Neural cell (in vitro differentiated cells): ENCODE results near the gene GMPPA. TPM values are rescaled to one million over a fixed set of nuclear protein-coding genes. Genes with fewer than 3 reads are reported as not detected.

Source experiments
- H2AFZ ChIP-seq: fragments of 200-600, 300-800 bp; sonication (generic), shearing (Covaris generic); 2 replicates; pipeline ENCODE4 v1.6.0; 2014; ENCODE audit warnings: low read depth, mild to moderate bottlenecking, antibody characterized with exemption, low read length, moderate library complexity
- H3F3A ChIP-seq: fragments of 200-600 bp; shearing (Covaris generic); 2 replicates; pipeline ENCODE4 v1.6.1; 2016; ENCODE audit warnings: mild to moderate bottlenecking, moderate library complexity, mixed read lengths, antibody characterized with exemption, low read length; ENCODE audit not compliant: insufficient read depth, poor library complexity, severe bottlenecking
- H3K27ac ChIP-seq: fragments of 200-600, 300-800 bp; sonication (generic), shearing (Covaris generic); 2 replicates; pipeline ENCODE4 v1.5.1; 2014; ENCODE audit warnings: mild to moderate bottlenecking, low read length, moderate library complexity
- H3K27me3 ChIP-seq: fragments of 300-800, 200-600 bp; sonication (generic), shearing (Covaris generic); 2 replicates; pipeline ENCODE4 v1.6.0; 2014; ENCODE audit warnings: mild to moderate bottlenecking, low read depth, low read length, moderate library complexity; ENCODE audit not compliant: insufficient read depth
- H3K36me3 ChIP-seq: fragments of 300-800, 200-600 bp; sonication (generic), shearing (Covaris generic); 2 replicates; pipeline ENCODE4 v1.5.1; 2014; ENCODE audit warnings: mild to moderate bottlenecking, antibody characterized with exemption, low read length, moderate library complexity; ENCODE audit not compliant: insufficient read depth
- H3K4me2 ChIP-seq: fragments of 300-800, 200-600 bp; sonication (generic), shearing (Covaris generic); 2 replicates; pipeline ENCODE4 v1.6.0; 2014; ENCODE audit warnings: mild to moderate bottlenecking, low read length
- H3K4me3 ChIP-seq: fragments of 300-800, 200-600 bp; sonication (generic), shearing (Covaris generic); 2 replicates; pipeline ENCODE4 v1.5.1; 2014; ENCODE audit warnings: mild to moderate bottlenecking, low read length, moderate library complexity
- H3K79me2 ChIP-seq: fragments of 200-600 bp; shearing (Covaris generic); replicated peaks from 2 replicates; pipeline ENCODE4 v1.6.0; 2014; ENCODE audit warnings: mild to moderate bottlenecking, low read length, moderate library complexity; ENCODE audit not compliant: insufficient read depth
- H3K9ac ChIP-seq: fragments of 300-800, 200-600 bp; sonication (generic), shearing (Covaris generic); 2 replicates; pipeline ENCODE4 v1.6.1; 2016; ENCODE audit warnings: mild to moderate bottlenecking, low read length, mixed read lengths
- H3K9me2 ChIP-seq: fragments of 200-600 bp; shearing (Covaris generic); 2 replicates; pipeline ENCODE4 v1.6.1; 2016; ENCODE audit warnings: mild to moderate bottlenecking, low read length, mixed read lengths; ENCODE audit not compliant: insufficient read depth
- H3K9me3 ChIP-seq: fragments of 200-600, 300-800 bp; sonication (generic), shearing (Covaris generic); 2 replicates; pipeline ENCODE4 v1.6.1; 2016; ENCODE audit warnings: mild to moderate bottlenecking, mixed run types, low read length, moderate library complexity, mixed read lengths
- H4K20me1 ChIP-seq: fragments of 200-600 bp; shearing (Covaris generic); 2 replicates; pipeline ENCODE4 v1.6.1; 2016; ENCODE audit warnings: mild to moderate bottlenecking, mixed run types; ENCODE audit not compliant: insufficient read depth
- EP300 ChIP-seq: fragments of 450-650 bp; conservative IDR thresholded peaks from 2 replicates; pipeline ENCODE4 v1.6.1; 2014; ENCODE audit warnings: antibody characterized with exemption, mild to moderate bottlenecking, moderate library complexity; ENCODE audit not compliant: poor library complexity, severe bottlenecking
- EZH2 ChIP-seq: fragments of 200-600, 300-800 bp; shearing (Covaris generic), sonication (generic); IDR thresholded peaks from 2 replicates; pipeline ENCODE4 v1.6.1; 2014; ENCODE audit warnings: antibody characterized with exemption, low read length, borderline replicate concordance, mild to moderate bottlenecking; ENCODE audit not compliant: insufficient read depth, poor library complexity, severe bottlenecking
- MXI1 ChIP-seq: fragments of 450-650 bp; conservative IDR thresholded peaks from 2 replicates; pipeline ENCODE4 v1.6.1; 2014; ENCODE audit warnings: antibody characterized with exemption, mild to moderate bottlenecking; ENCODE audit not compliant: poor library complexity, severe bottlenecking
- POLR2AphosphoS5 ChIP-seq: IDR thresholded peaks from 2 replicates; pipeline ENCODE4 v1.6.1; 2012
- RAD21 ChIP-seq: fragments of 450-650 bp; conservative IDR thresholded peaks from 2 replicates; pipeline ENCODE4 v1.6.1; 2014; ENCODE audit warnings: antibody characterized with exemption, mild to moderate bottlenecking, moderate library complexity
- SMC3 ChIP-seq: fragments of 450-650 bp; conservative IDR thresholded peaks from 2 replicates; pipeline ENCODE4 v1.6.1; 2014; ENCODE audit warnings: antibody characterized with exemption, mild to moderate bottlenecking, moderate library complexity; ENCODE audit not compliant: poor library complexity
- TAF1 ChIP-seq: IDR thresholded peaks from 2 replicates; pipeline ENCODE4 v1.6.1; 2012; ENCODE audit warnings: low read depth
- polyA plus RNA-seq: library from polyadenylated mRNA; depleted of rRNA; stranded (reverse); fragments of >200 nt; gene quantifications from 2 replicates; pipeline ENCODE4 v1.2.3, GENCODE V29; 2014
- TF ChIP-seq, protein P1 (sequence below): fragments of 450-650 bp; IDR thresholded peaks from 2 replicates; pipeline ENCODE4 v1.5.1; 2014; ENCODE audit warnings: antibody characterized with exemption, mild to moderate bottlenecking, moderate library complexity; ENCODE audit not compliant: poor library complexity, severe bottlenecking
- TF ChIP-seq, protein P2 (sequence below): IDR thresholded peaks from 2 replicates; pipeline ENCODE4 v1.6.1; 2012; ENCODE audit warnings: borderline replicate concordance

GMPPA gene
- polyA plus RNA-seq, 1 donor from 2014 or later: 20.4 TPM

DNA sequence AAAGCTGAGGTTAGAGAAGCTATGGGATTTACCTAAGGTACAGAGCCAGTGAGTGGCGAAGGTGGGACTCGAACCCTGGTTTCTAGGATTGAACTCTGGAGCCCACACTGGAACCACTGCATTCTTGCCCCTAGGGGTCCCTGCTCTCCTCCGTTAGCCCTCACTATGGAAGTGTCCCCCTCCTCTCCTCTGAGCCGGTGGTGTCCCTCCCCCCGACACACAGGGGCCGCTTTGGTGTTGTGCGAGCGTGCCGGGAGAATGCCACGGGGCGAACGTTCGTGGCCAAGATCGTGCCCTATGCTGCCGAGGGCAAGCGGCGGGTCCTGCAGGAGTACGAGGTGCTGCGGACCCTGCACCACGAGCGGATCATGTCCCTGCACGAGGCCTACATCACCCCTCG, 8.5 kb upstream of the GMPPA start:
- H3K79me2 ChIP-seq: no peaks in the 10 kb centered on the region
- H3K9me2 ChIP-seq: no peaks in the 10 kb centered on the region
- no peak overlapping the region for H2AFZ ChIP-seq
- TF ChIP-seq, protein P1, sequence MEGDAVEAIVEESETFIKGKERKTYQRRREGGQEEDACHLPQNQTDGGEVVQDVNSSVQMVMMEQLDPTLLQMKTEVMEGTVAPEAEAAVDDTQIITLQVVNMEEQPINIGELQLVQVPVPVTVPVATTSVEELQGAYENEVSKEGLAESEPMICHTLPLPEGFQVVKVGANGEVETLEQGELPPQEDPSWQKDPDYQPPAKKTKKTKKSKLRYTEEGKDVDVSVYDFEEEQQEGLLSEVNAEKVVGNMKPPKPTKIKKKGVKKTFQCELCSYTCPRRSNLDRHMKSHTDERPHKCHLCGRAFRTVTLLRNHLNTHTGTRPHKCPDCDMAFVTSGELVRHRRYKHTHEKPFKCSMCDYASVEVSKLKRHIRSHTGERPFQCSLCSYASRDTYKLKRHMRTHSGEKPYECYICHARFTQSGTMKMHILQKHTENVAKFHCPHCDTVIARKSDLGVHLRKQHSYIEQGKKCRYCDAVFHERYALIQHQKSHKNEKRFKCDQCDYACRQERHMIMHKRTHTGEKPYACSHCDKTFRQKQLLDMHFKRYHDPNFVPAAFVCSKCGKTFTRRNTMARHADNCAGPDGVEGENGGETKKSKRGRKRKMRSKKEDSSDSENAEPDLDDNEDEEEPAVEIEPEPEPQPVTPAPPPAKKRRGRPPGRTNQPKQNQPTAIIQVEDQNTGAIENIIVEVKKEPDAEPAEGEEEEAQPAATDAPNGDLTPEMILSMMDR: no peak
- no peak for TF ChIP-seq SMC3
- TF ChIP-seq POLR2AphosphoS5: no peak
- no peak for TF ChIP-seq RAD21
- TF ChIP-seq EZH2: no peak
- TF ChIP-seq, protein P2, sequence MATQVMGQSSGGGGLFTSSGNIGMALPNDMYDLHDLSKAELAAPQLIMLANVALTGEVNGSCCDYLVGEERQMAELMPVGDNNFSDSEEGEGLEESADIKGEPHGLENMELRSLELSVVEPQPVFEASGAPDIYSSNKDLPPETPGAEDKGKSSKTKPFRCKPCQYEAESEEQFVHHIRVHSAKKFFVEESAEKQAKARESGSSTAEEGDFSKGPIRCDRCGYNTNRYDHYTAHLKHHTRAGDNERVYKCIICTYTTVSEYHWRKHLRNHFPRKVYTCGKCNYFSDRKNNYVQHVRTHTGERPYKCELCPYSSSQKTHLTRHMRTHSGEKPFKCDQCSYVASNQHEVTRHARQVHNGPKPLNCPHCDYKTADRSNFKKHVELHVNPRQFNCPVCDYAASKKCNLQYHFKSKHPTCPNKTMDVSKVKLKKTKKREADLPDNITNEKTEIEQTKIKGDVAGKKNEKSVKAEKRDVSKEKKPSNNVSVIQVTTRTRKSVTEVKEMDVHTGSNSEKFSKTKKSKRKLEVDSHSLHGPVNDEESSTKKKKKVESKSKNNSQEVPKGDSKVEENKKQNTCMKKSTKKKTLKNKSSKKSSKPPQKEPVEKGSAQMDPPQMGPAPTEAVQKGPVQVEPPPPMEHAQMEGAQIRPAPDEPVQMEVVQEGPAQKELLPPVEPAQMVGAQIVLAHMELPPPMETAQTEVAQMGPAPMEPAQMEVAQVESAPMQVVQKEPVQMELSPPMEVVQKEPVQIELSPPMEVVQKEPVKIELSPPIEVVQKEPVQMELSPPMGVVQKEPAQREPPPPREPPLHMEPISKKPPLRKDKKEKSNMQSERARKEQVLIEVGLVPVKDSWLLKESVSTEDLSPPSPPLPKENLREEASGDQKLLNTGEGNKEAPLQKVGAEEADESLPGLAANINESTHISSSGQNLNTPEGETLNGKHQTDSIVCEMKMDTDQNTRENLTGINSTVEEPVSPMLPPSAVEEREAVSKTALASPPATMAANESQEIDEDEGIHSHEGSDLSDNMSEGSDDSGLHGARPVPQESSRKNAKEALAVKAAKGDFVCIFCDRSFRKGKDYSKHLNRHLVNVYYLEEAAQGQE: no peak
- no peak for TF ChIP-seq EP300
- no peak for TF ChIP-seq MXI1
- TF ChIP-seq TAF1: no peak
- no peak overlapping the region for H3K4me2 ChIP-seq
- no peaks in the 10 kb centered on the region for H3K9me3 ChIP-seq
- H3K27me3 ChIP-seq: peaks cover 49% of the 10 kb centered on the region
- H3K4me3 ChIP-seq: no peak overlapping the region
- no peak overlapping the region for H3K27ac ChIP-seq
- H3K36me3 ChIP-seq: no peaks in the 10 kb centered on the region
- no peaks in the 10 kb centered on the region for H4K20me1 ChIP-seq
- H3K9ac ChIP-seq: no peak overlapping the region
- H3F3A ChIP-seq: no peaks in the 10 kb centered on the region

DNA sequence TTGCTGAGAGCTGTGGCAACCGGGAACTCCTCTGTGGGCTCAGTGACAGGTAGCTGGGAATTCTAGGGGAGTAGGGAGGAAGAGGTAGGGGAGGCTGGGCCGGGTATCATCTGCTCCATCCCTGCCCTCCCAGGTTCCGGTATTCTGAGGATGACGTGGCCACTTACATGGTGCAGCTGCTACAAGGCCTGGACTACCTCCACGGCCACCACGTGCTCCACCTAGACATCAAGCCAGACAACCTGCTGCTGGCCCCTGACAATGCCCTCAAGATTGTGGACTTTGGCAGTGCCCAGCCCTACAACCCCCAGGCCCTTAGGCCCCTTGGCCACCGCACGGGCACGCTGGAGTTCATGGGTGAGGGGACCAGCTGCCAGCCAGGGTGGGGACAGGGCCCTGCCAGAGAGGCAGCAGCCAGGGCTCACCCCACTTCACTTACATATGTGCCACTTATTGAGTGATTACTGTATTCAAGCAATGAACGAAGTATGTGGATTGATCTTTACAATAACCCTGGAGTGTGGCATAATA, 8.0 kb upstream of the GMPPA start:
- peaks cover 49% of the 10 kb centered on the region for H3K27me3 ChIP-seq
- no peaks in the 10 kb centered on the region for H3K36me3 ChIP-seq
- no peak overlapping the region for H3K4me3 ChIP-seq
- H3K9me2 ChIP-seq: no peaks in the 10 kb centered on the region
- no peaks in the 10 kb centered on the region for H3K9me3 ChIP-seq
- no peaks in the 10 kb centered on the region for H3F3A ChIP-seq
- no peak overlapping the region for H3K9ac ChIP-seq
- no peaks in the 10 kb centered on the region for H3K79me2 ChIP-seq
- no peak overlapping the region for H2AFZ ChIP-seq
- H3K4me2 ChIP-seq: no peak overlapping the region
- H3K27ac ChIP-seq: no peak overlapping the region
- no peaks in the 10 kb centered on the region for H4K20me1 ChIP-seq
- TF ChIP-seq, protein P1: no peak
- TF ChIP-seq MXI1 (no peak), EP300 (no peak), EZH2 (no peak), RAD21 (no peak)
- TF ChIP-seq, protein P2: no peak
